IPS-NIHi7 (cell line): ENCODE data around the gene GSTP1.
A peak's percentile ranks its signal among the peaks of the same experiment; 100 is the strongest.
"Not testable (repeated sequence)": the region's sequence is repeated elsewhere in the genome, so short reads cannot be mapped to it uniquely, and the experiment has no call there.

Experiments used
- DNase-seq: peaks from one replicate; pipeline ENCODE4 v3.0.0; 2012; ENCODE audit warnings: mixed read lengths; ENCODE audit errors: extremely low spot score

The GSTP1 gene

DNA sequence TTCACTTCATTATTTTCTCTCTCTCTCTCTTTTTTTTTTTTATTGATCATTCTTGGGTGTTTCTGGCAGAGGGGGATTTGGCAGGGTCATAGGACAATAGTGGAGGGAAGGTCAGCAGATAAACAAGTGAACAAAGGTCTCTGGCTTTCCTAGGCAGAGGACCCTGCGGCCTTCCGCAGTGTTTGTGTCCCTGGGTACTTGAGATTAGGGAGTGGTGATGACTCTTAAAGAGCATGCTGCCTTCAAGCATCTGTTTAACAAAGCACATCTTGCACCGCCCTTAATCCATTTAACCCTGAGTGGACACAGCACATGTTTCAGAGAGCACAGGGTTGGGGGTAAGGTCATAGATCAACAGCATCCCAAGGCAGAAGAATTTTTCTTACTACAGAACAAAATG lies 13.8 kb downstream of the GSTP1 start:
- DNase-seq, result not testable (repeated sequence)

GRCh38 chr11:67597963-67598362 lies 14.4 kb downstream of the GSTP1 start:
- DNase-seq, result not testable (repeated sequence)

DNA sequence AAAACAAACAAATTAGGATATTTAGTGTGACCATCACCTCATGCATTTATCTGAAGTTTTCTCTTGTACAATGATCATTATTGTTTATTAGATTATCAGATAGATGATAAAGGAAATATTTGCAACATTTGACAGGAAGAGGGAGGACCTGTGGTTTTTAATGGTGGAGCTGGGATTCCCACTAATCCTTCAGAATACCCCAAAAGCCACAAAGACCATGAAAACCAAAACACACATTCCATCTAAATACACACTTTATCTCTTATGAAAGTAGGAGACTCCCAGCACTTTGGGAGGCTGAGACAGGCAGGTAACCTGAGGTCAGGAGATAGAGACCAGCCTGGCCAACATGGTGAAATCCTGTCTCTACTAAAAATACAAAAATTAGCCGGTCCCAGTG lies 15.5 kb downstream of the GSTP1 start:
- no peak for DNase-seq

GRCh38 chr11:67600324-67601029 lies 16.9 kb downstream of the GSTP1 start:
- DNase-seq, result no peak

DNA sequence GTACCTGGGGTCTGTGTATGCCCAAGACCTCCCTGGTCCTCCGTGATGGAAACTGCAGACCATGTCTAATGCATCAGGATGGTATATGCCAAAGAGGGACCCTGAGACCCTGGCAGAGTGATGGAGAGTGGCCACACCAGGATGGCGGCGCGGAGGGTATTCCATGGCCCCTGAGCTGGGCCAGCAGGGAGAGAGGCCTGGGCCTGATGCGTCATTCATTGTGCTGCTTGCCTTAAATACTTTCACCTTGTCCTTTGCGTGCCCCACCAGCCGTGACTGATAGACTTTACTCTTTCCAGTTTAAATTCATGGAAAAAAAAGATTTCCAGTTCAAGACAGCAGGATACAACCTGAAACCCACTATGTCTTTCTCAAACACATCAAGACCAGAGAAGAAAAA lies 17.5 kb downstream of the GSTP1 start:
- no peak for DNase-seq

DNA sequence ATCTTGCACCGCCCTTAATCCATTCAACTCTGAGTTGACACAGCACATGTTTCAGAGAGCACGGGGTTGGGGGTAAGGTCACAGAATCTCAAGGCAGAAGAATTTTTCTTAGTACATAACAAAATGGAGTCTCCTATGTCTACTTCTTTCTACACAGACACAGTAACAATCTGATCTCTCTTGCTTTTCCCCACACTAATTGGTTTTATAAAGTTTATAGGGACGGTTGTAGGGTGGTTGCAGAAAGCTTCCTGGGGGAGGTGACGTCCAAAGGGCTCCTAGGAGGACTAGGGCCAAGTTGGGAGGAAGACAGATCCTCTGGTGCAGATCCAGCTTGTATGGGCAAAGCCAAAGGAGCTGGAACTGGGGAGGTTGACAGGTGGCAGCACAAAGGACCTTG lies 20.5 kb downstream of the GSTP1 start:
- not testable (repeated sequence) for DNase-seq

DNA sequence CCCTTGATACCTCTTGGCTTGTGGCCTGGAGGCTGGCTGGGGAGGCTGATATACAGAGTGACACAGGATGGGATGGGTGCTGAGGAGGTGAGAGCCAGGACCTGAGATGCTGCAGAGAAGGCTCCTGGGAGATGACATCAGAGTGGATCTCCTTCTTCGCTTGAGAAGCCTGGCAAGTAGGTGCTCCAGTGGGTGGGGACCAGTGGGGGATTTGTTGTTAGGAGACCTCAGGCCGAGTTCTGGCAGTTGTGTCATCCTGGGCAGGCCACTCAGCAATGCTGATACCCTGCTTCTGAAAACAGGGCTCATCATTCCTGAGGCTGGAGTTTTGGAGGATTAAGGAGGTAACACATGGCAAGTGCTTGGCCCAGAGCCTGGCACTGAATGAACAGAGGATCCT lies 21.2 kb downstream of the GSTP1 start:
- DNase-seq, result no peak

GRCh38 chr11:67605231-67606011 lies 21.8 kb downstream of the GSTP1 start:
- no peak for DNase-seq

DNA sequence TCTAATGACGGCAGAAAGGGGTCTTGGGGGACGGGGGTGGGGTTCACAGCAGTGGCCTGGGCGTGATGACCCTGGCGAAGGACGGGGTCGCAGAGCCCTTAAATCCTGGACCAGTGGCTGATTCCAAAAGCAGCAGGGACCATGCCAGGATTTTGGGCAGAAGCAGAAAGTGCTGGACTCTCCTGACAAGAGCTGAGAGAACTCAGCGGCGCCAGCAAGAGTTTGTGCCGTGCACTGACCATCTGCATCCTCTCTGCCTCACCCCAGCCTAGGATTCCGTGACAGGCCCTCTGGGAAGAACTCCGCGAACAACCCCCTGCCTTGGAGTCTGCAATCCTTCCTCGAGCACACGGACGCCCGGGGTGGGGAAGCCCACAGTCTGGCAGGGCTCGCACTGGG lies 22.5 kb downstream of the GSTP1 start:
- no peak for DNase-seq

DNA sequence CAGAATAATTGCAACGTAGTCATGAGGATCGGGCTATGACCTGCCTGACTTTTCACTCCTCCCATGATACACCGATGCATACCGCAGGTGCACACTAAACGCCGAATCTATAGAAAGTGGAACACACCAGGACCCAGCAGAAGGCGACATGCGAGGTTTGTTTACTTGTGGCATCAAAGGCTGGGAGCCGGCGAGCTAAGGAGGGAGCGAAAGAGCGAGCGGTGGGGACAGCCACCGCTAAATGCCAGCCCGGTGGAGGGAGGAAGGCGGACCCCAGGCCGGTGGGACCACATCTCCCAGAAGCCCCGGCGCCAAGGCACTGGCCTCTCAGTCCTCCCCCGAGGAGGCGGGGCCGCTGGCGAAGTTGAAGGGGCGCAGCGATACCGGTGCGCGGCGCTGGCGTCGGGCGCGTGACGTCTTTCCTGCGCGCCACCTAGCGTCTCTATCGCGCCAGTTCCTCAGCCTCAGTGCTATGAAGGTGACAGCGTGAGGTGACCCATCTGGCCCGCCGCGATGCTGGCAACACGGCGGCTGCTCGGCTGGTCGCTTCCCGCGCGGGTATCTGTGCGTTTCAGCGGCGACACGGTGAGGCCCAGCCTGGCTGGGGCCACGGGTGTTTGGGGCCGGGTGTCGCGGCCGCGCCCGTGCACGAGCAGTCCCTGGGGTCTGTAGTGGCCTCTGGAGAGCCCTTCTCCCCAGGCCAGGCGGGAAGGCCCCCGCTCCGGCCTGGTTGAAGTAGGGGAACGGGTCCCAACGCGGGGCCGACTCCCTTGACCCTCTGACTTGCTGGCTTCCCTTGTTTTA lies 23.1 kb downstream of the GSTP1 start, which contains the start of gene NDUFV1:
Gene NDUFV1 (plus strand): TSS at position 445 of the 804 bp plus-strand sequence. CDS start 69 bp downstream, at position 514.
- DNase-seq, result peak; percentile 91

GRCh38 chr11:67607507-67607906 lies 23.9 kb downstream of the GSTP1 start:
- DNase-seq, result no peak

DNA sequence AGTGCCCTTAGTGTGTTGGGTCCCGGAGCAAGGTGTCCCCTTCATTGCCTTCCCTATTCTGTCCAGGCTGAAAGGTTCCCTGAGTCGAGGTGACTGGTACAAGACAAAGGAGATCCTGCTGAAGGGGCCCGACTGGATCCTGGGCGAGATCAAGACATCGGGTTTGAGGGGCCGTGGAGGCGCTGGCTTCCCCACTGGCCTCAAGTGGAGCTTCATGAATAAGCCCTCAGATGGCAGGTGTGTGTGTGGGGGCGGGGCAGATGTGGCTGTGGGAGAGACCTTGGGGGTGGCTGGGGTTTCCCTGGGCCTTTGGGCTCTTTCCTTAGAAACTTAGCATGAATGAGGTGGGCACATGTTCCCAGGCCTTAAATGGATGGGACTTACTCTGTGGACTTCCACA lies 24.9 kb downstream of the GSTP1 start:
- DNase-seq, result no peak

GRCh38 chr11:67609316-67609715 lies 25.7 kb downstream of the GSTP1 start:
- no peak for DNase-seq

DNA sequence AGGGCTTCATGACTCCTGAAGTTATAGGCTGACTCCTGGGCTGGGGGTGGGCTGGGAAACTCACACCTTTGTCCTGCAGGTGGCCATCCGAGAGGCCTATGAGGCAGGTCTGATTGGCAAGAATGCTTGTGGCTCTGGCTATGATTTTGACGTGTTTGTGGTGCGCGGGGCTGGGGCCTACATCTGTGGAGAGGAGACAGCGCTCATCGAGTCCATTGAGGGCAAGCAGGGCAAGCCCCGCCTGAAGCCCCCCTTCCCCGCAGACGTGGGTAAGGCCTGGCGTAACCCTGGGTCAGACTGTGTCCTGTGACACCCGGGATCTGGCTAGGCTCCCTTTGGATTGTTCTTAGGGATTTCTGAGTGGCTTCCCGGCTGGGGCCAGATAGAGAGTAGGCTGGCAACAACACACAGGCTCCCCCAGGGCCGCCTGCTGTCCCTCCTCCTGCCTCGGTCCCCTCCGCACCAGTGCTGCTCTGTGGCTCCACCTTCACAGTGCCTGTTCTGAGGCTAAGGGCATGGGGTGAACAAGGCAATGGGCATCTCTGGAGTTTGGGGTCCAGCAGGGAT lies 26.8 kb downstream of the GSTP1 start:
- DNase-seq, result no peak

DNA sequence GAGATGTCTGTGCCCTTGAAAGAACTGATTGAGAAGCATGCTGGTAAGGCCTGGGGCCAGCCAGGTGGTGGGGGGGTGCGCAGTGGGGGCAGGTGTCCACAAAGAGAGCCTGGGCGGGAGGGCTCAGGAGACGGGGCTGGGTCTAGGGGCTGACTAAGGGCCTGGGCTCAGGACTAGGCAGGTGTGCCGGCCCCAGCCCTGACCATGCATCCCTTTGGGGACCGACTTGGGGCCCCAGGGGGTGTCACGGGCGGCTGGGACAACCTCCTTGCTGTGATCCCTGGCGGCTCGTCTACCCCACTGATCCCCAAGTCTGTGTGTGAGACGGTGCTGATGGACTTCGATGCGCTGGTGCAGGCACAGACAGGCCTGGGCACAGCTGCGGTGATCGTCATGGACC lies 27.6 kb downstream of the GSTP1 start:
- no peak for DNase-seq

- DNase-seq, result no peak
Measured at GRCh38 chr11:67611704-67612587, 28.3 kb downstream of the GSTP1 start.

- no peak for DNase-seq
Measured at GRCh38 chr11:67612751-67613150, 29.1 kb downstream of the GSTP1 start.

- no peak for DNase-seq
Measured at GRCh38 chr11:67613313-67613959, 29.8 kb downstream of the GSTP1 start.

DNA sequence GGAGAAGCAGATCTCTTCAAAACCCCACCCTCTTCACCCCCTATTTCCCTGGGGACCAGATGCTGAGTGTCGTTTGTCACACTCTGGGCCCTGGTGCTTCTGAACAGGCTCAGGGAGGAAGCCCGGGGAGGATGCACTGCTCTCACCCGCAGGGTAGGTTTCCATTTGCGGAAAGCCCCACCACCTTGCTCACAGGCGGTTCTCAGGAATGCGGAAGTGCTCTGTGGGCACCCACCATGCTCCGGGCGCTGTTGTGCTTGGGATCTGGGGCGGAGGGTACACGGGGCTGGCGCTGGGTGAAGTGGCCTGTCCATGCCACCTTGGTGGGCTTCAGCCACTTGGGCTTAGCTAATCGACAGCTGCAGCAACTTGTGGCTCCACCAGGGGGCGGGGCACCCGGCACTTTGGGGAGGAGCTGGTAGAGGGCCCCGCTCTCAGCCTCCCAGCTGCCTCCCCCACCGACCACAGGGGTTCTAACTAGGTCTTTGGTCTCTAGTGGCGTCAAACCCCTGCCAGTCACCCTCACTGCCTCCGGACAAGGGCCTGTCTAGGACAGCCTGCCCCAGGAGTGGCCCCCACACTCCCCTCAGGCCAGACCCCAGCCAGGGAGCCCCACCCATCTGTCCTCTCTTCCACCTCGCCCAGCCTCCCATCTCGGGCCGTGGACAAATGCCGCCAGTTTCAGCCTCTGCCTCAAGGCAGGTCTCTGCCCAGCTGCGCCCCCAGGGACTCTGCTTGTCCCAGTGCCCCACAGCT lies 30.5 kb downstream of the GSTP1 start:
- DNase-seq, result peak; percentile 61
